A673 (cell line): ENCODE data around the gene DNAI1.

Experiments
- CTCF ChIP-seq: fragments of 300-800, 200-600 bp; sonication (generic); conservative IDR thresholded peaks from 2 replicates; pipeline ENCODE4 v1.5.1; 2017; ENCODE audit warnings: low read depth, mild to moderate bottlenecking, antibody characterized with exemption, low read length, moderate library complexity, mixed read lengths
- EZH2 ChIP-seq: fragments of 200-600 bp; sonication (generic); IDR thresholded peaks from 2 replicates; pipeline ENCODE4 v1.6.1; 2017; ENCODE audit warnings: borderline replicate concordance, low read depth, mild to moderate bottlenecking, mixed read lengths, antibody characterized with exemption, low read length; ENCODE audit not compliant: poor library complexity, severe bottlenecking

- no peak for TF ChIP-seq CTCF
- no peak for TF ChIP-seq EZH2
Measured at GRCh38 chr9:34520505-34521385, 62.1 kb downstream of the DNAI1 start.
